Esophagus muscularis mucosa (tissue), 4 donors: ENCODE measurements around the gene ATG4C. TPM values are rescaled to one million over a fixed set of nuclear protein-coding genes. Genes with fewer than 3 reads are reported as not detected.

ENCODE experiments used
- DNase-seq: peaks from one replicate; pipeline ENCODE4 v3.0.0-alpha.2; 2017; ENCODE audit errors: extremely low spot score
- H3K27ac ChIP-seq, 4 donors: fragments of 200-600 bp; sonication (generic); replicated peaks in 1 of 4; 1 replicate in 3 of 4; 2 replicates in 1 of 4; pipeline ENCODE4 v1.5.1; 2016 to 2019; ENCODE audit warnings: mild to moderate bottlenecking in 1 of 4
- H3K27me3 ChIP-seq, 4 donors: fragments of 200-600 bp; sonication (generic); one replicate each; pipeline versions ENCODE4 v1.5.1 to v1.6.0; 2016 to 2019
- H3K36me3 ChIP-seq, 4 donors: fragments of 200-600 bp; sonication (generic); one replicate each; pipeline ENCODE4 v1.5.1; 2016 to 2019
- H3K4me1 ChIP-seq, 4 donors: fragments of 200-600 bp; sonication (generic); one replicate each; pipeline ENCODE4 v1.5.1; 2016 to 2019
- H3K4me3 ChIP-seq, 4 donors: fragments of 200-600 bp; sonication (generic); 1 replicate in 2 of 4; 2 replicates in 2 of 4; pipeline ENCODE4 v1.5.1; 2016 to 2019; ENCODE audit warnings: mild to moderate bottlenecking in 4 of 4, moderate library complexity in 1 of 4
- H3K9me3 ChIP-seq, 4 donors: fragments of 200-600 bp; sonication (generic); 1 replicate in 3 of 4; 2 replicates in 1 of 4; pipeline ENCODE4 v1.5.1; 2016 to 2019
- EP300 ChIP-seq: sonication (generic); formaldehyde crosslinking; IDR thresholded peaks from one replicate; pipeline ENCODE4 v1.6.1; 2017; ENCODE audit warnings: antibody characterized with exemption
- POLR2A ChIP-seq: fragments of 450-650 bp; IDR thresholded peaks from one replicate; pipeline ENCODE4 v1.6.1; 2017; ENCODE audit warnings: antibody characterized with exemption, moderate library complexity, mild to moderate bottlenecking, low read depth
- POLR2AphosphoS5 ChIP-seq, 2 donors: sonication (generic); formaldehyde crosslinking; IDR thresholded peaks; one replicate each; pipeline ENCODE4 v1.6.1; 2017; ENCODE audit warnings: antibody characterized with exemption in 2 of 2
- WGBS: methylation state at CpG from one replicate; pipeline ENCODE4 v1.1.5; 2018; 5-methylcytosine and 5-hydroxymethylcytosine counted together
- intact Hi-C: fragments of 100-400 bp; cut with DNase I; formaldehyde crosslinking; loops from one replicate; pipeline ENCODE4 v1.15.1; 2023
- total RNA-seq, 4 donors: library from RNA; depleted of rRNA; stranded (reverse); fragments of >200 nt; gene quantifications; one replicate each; pipeline versions ENCODE4 v1.1.0 to v1.2.1, GENCODE V29; 2016
- TF ChIP-seq, protein P1 (sequence below), 3 experiments: fragments of 200-600 bp in 2 of 3; fragments of 450-650 bp in 1 of 3; sonication (generic) in 2 of 3; IDR thresholded peaks; one replicate each; pipeline ENCODE4 v1.5.1; 2017 to 2019; ENCODE audit warnings: antibody characterized with exemption in 3 of 3, mild to moderate bottlenecking in 2 of 3, moderate library complexity in 1 of 3

The ATG4C gene
- total RNA-seq, 4 donors from 2014 or later: 5.0 to 12.5 (median 8.3) TPM

- Histone ChIP-seq H3K4me3 (no peak overlapping the region), H3K27me3 (no peaks in the 10 kb centered on the region), H3K36me3 (no peaks in the 10 kb centered on the region), H3K9me3 (no peaks in the 10 kb centered on the region), H3K27ac (no peak overlapping the region), H3K4me1 (no peaks in the 10 kb centered on the region)
- intact Hi-C loops: no loop called here
- peak; percentile 85 for DNase-seq
- TF ChIP-seq, protein P1, sequence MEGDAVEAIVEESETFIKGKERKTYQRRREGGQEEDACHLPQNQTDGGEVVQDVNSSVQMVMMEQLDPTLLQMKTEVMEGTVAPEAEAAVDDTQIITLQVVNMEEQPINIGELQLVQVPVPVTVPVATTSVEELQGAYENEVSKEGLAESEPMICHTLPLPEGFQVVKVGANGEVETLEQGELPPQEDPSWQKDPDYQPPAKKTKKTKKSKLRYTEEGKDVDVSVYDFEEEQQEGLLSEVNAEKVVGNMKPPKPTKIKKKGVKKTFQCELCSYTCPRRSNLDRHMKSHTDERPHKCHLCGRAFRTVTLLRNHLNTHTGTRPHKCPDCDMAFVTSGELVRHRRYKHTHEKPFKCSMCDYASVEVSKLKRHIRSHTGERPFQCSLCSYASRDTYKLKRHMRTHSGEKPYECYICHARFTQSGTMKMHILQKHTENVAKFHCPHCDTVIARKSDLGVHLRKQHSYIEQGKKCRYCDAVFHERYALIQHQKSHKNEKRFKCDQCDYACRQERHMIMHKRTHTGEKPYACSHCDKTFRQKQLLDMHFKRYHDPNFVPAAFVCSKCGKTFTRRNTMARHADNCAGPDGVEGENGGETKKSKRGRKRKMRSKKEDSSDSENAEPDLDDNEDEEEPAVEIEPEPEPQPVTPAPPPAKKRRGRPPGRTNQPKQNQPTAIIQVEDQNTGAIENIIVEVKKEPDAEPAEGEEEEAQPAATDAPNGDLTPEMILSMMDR (IDR thresholded peaks at IDR 0.05): no peak
- no peak for TF ChIP-seq POLR2AphosphoS5 (IDR thresholded peaks at IDR 0.05)
- TF ChIP-seq EP300: no peak
- TF ChIP-seq POLR2A: no peak
- WGBS: 88% methylated on average over 12 of the region's 12 CpGs
Observed at GRCh38 chr1:62903522-62903921, 119.6 kb downstream of the ATG4C start.

DNA sequence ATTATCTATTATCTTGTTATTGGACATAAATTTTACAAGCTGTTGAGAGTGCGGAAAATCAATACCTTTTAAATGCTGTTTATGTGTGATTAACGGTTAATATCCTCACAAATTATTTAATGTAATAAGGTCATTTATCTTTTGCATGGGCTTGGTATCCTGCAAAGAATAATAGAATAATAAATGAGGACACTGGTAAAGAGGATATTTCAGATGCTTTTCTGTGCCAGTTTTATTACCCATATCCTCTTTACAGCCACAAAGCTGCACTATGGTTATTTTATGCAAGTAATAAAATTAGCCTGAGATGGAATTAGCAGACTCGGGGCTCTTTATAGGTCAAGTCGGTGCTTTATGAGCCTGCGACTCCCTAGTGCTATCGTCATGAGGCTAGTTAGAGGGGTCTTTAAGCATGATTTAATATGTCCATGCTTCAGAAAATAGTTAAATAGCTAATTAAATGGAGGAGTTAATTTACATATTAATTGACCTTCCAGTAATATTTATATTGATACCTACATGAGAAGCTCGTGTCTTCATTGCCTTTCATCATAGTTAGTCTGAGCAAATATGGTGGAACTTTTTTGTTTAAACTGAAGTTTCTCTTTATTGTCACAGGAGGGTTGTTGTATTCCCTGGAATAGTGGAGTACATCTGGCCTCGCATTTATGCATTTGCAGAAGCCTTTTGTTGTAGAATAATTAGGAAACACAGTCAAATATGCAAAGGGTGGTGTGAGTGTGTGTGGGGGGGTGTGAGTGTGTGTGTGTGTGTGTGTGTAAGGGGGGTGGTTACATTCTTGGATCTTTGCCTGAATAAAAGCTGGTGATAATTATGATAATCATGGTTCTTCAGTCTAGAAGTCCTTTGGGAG lies 120.3 kb downstream of the ATG4C start:
- Histone ChIP-seq H3K9me3 (no peaks in the 10 kb centered on the region), H3K4me1 (no peaks in the 10 kb centered on the region), H3K27me3 (no peaks in the 10 kb centered on the region), H3K4me3 (no peak overlapping the region), H3K36me3 (no peaks in the 10 kb centered on the region), H3K27ac (no peak overlapping the region)
- WGBS: 90% methylated on average over 8 of the region's 8 CpGs
- intact Hi-C loops: no loop called here
- TF ChIP-seq POLR2AphosphoS5 (IDR thresholded peaks at IDR 0.05) (no peak), EP300 (no peak), POLR2A (no peak)
- TF ChIP-seq, protein P1 (IDR thresholded peaks at IDR 0.05): no peak
- no peak for DNase-seq

DNA sequence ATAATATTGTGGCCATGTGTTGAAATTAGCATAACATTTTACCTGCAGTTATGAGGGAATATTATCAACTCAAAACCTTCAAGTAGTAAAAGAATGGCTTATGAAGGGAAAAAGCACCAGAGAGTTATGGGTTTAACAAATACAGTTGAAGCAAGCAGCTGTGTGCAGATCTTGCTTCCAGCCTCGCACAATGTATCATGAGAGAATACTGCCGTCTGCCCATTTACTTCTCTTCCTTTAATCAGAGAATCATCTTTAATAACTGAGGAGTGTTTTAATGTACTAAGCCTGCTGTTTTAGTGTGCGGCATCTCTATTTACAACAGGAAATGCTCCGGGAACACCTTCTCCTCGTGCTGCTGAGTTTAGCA lies 120.9 kb downstream of the ATG4C start:
- no peak for DNase-seq
- Histone ChIP-seq H3K27ac (no peak overlapping the region), H3K4me3 (no peak overlapping the region), H3K4me1 (no peaks in the 10 kb centered on the region), H3K36me3 (no peaks in the 10 kb centered on the region), H3K9me3 (no peaks in the 10 kb centered on the region), H3K27me3 (no peaks in the 10 kb centered on the region)
- TF ChIP-seq POLR2A: no peak
- no peak for TF ChIP-seq EP300
- TF ChIP-seq, protein P1 (IDR thresholded peaks at IDR 0.05): no peak
- TF ChIP-seq POLR2AphosphoS5 (IDR thresholded peaks at IDR 0.05): no peak
- intact Hi-C loops: no loop called here
- 68% methylated on average over 5 of the region's 5 CpGs for WGBS

GRCh38 chr1:62905309-62905708 lies 121.4 kb downstream of the ATG4C start:
- Histone ChIP-seq H3K36me3 (no peaks in the 10 kb centered on the region), H3K4me3 (no peak overlapping the region), H3K4me1 (no peaks in the 10 kb centered on the region), H3K27me3 (no peaks in the 10 kb centered on the region), H3K9me3 (no peaks in the 10 kb centered on the region), H3K27ac (no peak overlapping the region)
- no peak for TF ChIP-seq POLR2A
- TF ChIP-seq, protein P1 (IDR thresholded peaks at IDR 0.05): no peak
- no peak for TF ChIP-seq POLR2AphosphoS5 (IDR thresholded peaks at IDR 0.05)
- no peak for TF ChIP-seq EP300
- WGBS: 95% methylated on average over 6 of the region's 6 CpGs
- intact Hi-C loops: no loop called here
- DNase-seq: no peak
